GM23338 (cell line): ENCODE data around the gene TM4SF5. TPM values are rescaled to one million over a fixed set of nuclear protein-coding genes. Genes with fewer than 3 reads are reported as not detected.

Experiments used
- ATAC-seq: fragments of 200-7000 bp; cut with Tn5 transposase; 3 replicates; pipeline ENCODE4 v1.9.1; 2020
- DNase-seq: peaks from one replicate; pipeline ENCODE4 v3.0.0-alpha.2; 2015; ENCODE audit warnings: low spot score
- H2AFZ ChIP-seq: fragments of 200-600 bp; sonication (generic); 2 replicates; pipeline ENCODE4 v1.8.0; 2016; ENCODE audit warnings: antibody characterized with exemption, mild to moderate bottlenecking, moderate library complexity
- H3F3A ChIP-seq: fragments of 200-600 bp; sonication (generic); replicated peaks from 2 replicates; pipeline ENCODE4 v1.8.0; 2017; ENCODE audit warnings: antibody characterized with exemption, mixed run types, low read depth
- H3K27ac ChIP-seq: fragments of 200-600 bp; sonication (generic); 2 replicates; pipeline ENCODE4 v1.6.1; 2016; ENCODE audit warnings: low read depth
- H3K27me3 ChIP-seq: fragments of 200-600 bp; sonication (generic); 2 replicates; pipeline ENCODE4 v1.8.0; 2016; ENCODE audit warnings: mild to moderate bottlenecking, mixed run types, moderate library complexity; ENCODE audit not compliant: insufficient read depth
- H3K36me3 ChIP-seq: fragments of 200-600 bp; sonication (generic); 2 replicates; pipeline ENCODE4 v1.8.0; 2016; ENCODE audit warnings: mild to moderate bottlenecking; ENCODE audit not compliant: insufficient read depth
- H3K4me1 ChIP-seq: fragments of 200-600 bp; sonication (generic); 2 replicates; pipeline ENCODE4 v1.8.0; 2016; ENCODE audit warnings: mild to moderate bottlenecking, moderate library complexity; ENCODE audit not compliant: insufficient read depth
- H3K4me2 ChIP-seq: fragments of 200-600 bp; sonication (generic); 2 replicates; pipeline ENCODE4 v1.7.1; 2017; ENCODE audit warnings: mixed run types
- H3K4me3 ChIP-seq: fragments of 200-600 bp; sonication (generic); 2 replicates; pipeline ENCODE4 v1.6.1; 2016; ENCODE audit warnings: mixed run types
- H3K79me2 ChIP-seq: fragments of 200-600 bp; sonication (generic); replicated peaks from 2 replicates; pipeline ENCODE4 v1.8.0; 2017; ENCODE audit warnings: mild to moderate bottlenecking; ENCODE audit not compliant: insufficient read depth
- H3K9me2 ChIP-seq: fragments of 200-600 bp; sonication (generic); 2 replicates; pipeline ENCODE4 v1.8.0; 2017; ENCODE audit not compliant: insufficient read depth
- H4K20me1 ChIP-seq: fragments of 200-600 bp; sonication (generic); replicated peaks from 2 replicates; pipeline ENCODE4 v1.8.0; 2017; ENCODE audit warnings: mild to moderate bottlenecking; ENCODE audit not compliant: insufficient read depth
- H3K27ac Mint-ChIP-seq: 2 replicates; pipeline ENCODE4 v1.8.0; 2020; ENCODE audit warnings: inconsistent platforms, mild to moderate bottlenecking, moderate library complexity, mixed read lengths
- H3K27me3 Mint-ChIP-seq: 3 replicates; pipeline ENCODE4 v1.8.0; 2022; ENCODE audit warnings: low read depth, mild to moderate bottlenecking, moderate library complexity, mixed read lengths, inconsistent platforms; ENCODE audit not compliant: insufficient read depth, poor library complexity
- H3K36me3 Mint-ChIP-seq: 3 replicates; pipeline ENCODE4 v1.8.0; 2021; ENCODE audit warnings: low read depth, mild to moderate bottlenecking, inconsistent platforms, moderate library complexity, mixed read lengths
- H3K4me1 Mint-ChIP-seq: 3 replicates; pipeline ENCODE4 v1.8.0; 2020; ENCODE audit warnings: mild to moderate bottlenecking, inconsistent platforms, mixed read lengths
- H3K4me3 Mint-ChIP-seq: 3 replicates; pipeline ENCODE4 v1.8.0; 2021; ENCODE audit warnings: moderate library complexity, mild to moderate bottlenecking, inconsistent platforms, mixed read lengths
- H3K9me3 Mint-ChIP-seq: 3 replicates; pipeline ENCODE4 v1.8.0; 2020; ENCODE audit warnings: moderate library complexity, mild to moderate bottlenecking, inconsistent platforms, mixed read lengths
- CTCF ChIP-seq, 2 experiments: fragments of 200-600 bp in 1 of 2; sonication (generic) in 1 of 2; conservative IDR thresholded peaks; 2 replicates each; pipeline versions ENCODE4 v1.5.1 to v1.6.1; 2016 to 2017; ENCODE audit warnings: antibody characterized with exemption in 2 of 2, low read depth in 2 of 2, mild to moderate bottlenecking in 2 of 2, moderate library complexity in 1 of 2
- ETS1 ChIP-seq: IDR thresholded peaks from 2 replicates; pipeline ENCODE4 v1.6.1; 2016; ENCODE audit warnings: antibody characterized with exemption
- EZH2 ChIP-seq: fragments of 200-600 bp; sonication (generic); IDR thresholded peaks from one replicate; pipeline ENCODE4 v1.8.0; 2017; ENCODE audit warnings: antibody characterized with exemption, mild to moderate bottlenecking, low read depth; ENCODE audit not compliant: unreplicated experiment
- EZH2phosphoT487 ChIP-seq: fragments of 200-600 bp; sonication (generic); IDR thresholded peaks from one replicate; pipeline ENCODE4 v1.8.1; 2018; ENCODE audit warnings: antibody characterized with exemption; ENCODE audit not compliant: unreplicated experiment
- JUNB ChIP-seq: IDR thresholded peaks from one replicate; pipeline ENCODE4 v1.6.1; 2016; ENCODE audit warnings: antibody characterized with exemption; ENCODE audit not compliant: unreplicated experiment
- NANOG ChIP-seq: IDR thresholded peaks from 2 replicates; pipeline ENCODE4 v1.6.1; 2016; ENCODE audit warnings: antibody characterized with exemption, borderline replicate concordance
- REST ChIP-seq: IDR thresholded peaks from one replicate; pipeline ENCODE4 v1.6.1; 2018; ENCODE audit warnings: antibody characterized with exemption; ENCODE audit not compliant: unreplicated experiment
- STAT1 ChIP-seq: IDR thresholded peaks from one replicate; pipeline ENCODE4 v1.6.1; 2016; ENCODE audit warnings: antibody characterized with exemption; ENCODE audit not compliant: unreplicated experiment
- ZNF114 ChIP-seq: fragments of 250-450 bp; sonication (Bioruptor Pico); IDR thresholded peaks from 2 replicates; pipeline ENCODE4 v1.5.0; 2020; ENCODE audit warnings: mild to moderate bottlenecking, moderate library complexity
- polyA plus RNA-seq: library from polyadenylated mRNA; unstranded; fragments of >200 nt; fragmentation: Nextera tagmentation; extraction: Ambion mirVana; gene quantifications from 2 replicates; pipeline ENCODE4 v1.2.1, GENCODE V29; 2016
- total RNA-seq: library from RNA; depleted of rRNA; stranded (reverse); fragments of >200 nt; shearing (Covaris generic); gene quantifications from 2 replicates; pipeline ENCODE4 v1.2.3, GENCODE V29; 2014

Gene TM4SF5
- total and polyA plus RNA-seq, 2 experiments from 2014 or later: not detected

GRCh38 chr17:4818276-4818675 lies 46.6 kb downstream of the TM4SF5 start (continued):
- TF ChIP-seq EZH2phosphoT487 (no peak), ZNF114 (CRISPR knock-in tag) (no peak)

- H3K9me3 Mint-ChIP-seq: no peaks in the 10 kb centered on the region; the same call in 2 of the 3 replicates
- H3K27me3 ChIP-seq: no peaks in the 10 kb centered on the region
- no peaks in the 10 kb centered on the region for H3K79me2 ChIP-seq
- H3K36me3 ChIP-seq: 0 out of 2 replicates have a peak, but pooled peaks cover 7% of the 10 kb centered on the region
- H2AFZ ChIP-seq: no peak overlapping the region
- H3K36me3 Mint-ChIP-seq: peaks cover 17% of the 10 kb centered on the region; the same call in 2 of the 3 replicates
- no peaks in the 10 kb centered on the region for H3K4me1 Mint-ChIP-seq
- H3K4me1 ChIP-seq: no peaks in the 10 kb centered on the region
- H4K20me1 ChIP-seq: no peaks in the 10 kb centered on the region; the same call in 1 of the 2 replicates
- H3K27ac Mint-ChIP-seq: no peak overlapping the region
- H3K9me2 ChIP-seq: no peaks in the 10 kb centered on the region
- H3K4me3 Mint-ChIP-seq: no peak overlapping the region; the same call in 2 of the 3 replicates
- TF ChIP-seq EZH2 (no peak), JUNB (no peak), REST (no peak), ZNF114 (CRISPR knock-in tag) (no peak), NANOG (no peak), EZH2phosphoT487 (no peak), STAT1 (no peak), ETS1 (no peak), CTCF (conservative IDR thresholded peaks at IDR 0.05; ENCODE audit: low read depth in 2 of 2) (no peak)
- H3K27ac ChIP-seq: no peak overlapping the region
- no peak for DNase-seq
- H3K4me2 ChIP-seq: no peak overlapping the region
- no peak for ATAC-seq
- H3K27me3 Mint-ChIP-seq: peaks cover 3% of the 10 kb centered on the region
- no peak overlapping the region for H3K4me3 ChIP-seq
- H3F3A ChIP-seq: no peaks in the 10 kb centered on the region
Measured at GRCh38 chr17:4822835-4823234, 51.1 kb downstream of the TM4SF5 start.
